GM21526 (cell line): Measurements from ENCODE around the gene PRR36.
"Not testable (repeated sequence)": the region's sequence is repeated elsewhere in the genome, so short reads cannot be mapped to it uniquely, and the experiment has no call there.

ENCODE experiments used
- ATAC-seq: cut with Tn5 transposase; IDR thresholded peaks from one replicate; pipeline ENCODE4 v1.9.1; 2021; ENCODE audit warnings: moderate library complexity; ENCODE audit not compliant: unreplicated experiment, low FRiP score

The PRR36 gene

DNA sequence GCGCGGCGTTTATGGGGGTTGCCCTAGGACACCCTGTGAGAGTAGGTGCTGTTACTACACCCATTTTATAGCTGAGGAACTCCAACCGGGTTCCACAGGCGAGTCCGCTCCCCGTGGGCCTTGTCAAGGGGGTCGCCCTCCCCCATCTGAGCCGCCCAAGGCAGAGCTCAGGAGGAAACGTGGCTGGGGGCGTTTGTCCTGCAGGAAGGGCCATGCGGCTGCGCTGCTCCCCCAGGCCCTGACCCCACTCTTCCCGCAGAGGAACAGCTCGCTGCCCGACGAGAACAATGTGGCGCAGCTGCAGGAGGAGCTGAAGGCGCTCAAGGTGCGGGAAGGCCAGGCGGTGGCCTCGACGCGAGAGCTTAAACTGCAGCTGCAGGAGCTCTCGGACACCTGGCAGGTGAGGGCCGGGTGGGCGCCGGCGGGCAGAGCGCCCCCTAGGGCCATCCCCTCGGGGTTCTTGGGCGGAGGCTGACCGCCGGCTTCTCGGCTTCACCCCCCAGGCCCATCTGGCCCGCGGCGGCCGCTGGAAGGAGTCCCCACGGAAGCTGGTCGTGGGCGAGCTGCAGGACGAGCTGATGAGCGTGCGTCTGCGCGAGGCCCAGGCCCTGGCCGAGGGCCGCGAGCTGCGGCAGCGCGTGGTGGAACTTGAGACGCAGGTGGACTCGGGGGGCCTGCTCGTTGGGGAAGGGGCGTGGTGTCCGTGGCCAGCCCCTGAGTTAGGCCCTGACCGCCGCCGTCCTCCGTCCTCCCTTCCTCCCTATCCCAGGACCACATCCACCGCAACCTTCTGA is 12.4 kb downstream of the PRR36 start:
- no peak for ATAC-seq

DNA sequence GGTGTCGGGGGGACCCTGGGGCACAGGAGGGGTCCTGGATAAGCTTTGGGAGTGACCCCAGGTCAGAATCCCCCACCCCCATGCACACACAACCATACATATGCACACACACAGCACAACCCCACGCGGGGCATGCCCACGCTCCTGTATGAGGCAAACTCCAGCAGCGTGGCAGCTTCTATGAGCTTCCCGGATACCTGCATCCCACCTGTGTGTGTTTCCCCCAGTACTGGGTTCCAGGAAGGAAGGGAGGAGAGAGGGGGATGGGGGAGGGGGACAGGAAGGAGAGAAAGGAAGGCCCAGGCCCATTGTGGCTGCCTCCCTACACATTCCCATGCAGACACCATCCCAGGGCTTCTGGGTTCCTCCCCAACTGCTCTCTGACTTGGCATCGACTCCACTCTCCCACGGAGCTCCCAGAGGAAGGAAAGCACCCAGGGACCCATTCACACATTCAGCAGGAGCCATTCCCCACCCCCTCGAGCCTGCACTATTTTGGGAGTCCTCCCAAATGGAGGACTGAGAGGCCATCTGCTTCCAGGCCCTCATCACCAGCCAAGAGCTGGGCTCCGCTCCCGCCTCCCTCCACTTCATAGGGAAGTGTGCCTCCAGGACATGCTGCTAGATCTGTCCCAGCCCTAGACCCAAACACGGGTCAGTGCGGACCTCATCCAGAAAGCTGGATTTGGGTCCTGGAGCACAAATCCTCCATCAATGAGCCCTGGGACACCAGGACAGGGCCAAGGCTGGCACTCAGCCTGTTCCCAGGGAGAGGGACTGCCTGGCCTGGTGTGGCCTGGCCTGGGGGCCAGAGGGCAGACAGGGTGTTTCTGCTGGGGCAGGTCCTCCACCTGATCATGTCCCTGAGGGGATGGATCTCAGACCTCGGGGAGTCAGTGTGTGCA is 13.2 kb downstream of the PRR36 start:
- ATAC-seq, result no peak

DNA sequence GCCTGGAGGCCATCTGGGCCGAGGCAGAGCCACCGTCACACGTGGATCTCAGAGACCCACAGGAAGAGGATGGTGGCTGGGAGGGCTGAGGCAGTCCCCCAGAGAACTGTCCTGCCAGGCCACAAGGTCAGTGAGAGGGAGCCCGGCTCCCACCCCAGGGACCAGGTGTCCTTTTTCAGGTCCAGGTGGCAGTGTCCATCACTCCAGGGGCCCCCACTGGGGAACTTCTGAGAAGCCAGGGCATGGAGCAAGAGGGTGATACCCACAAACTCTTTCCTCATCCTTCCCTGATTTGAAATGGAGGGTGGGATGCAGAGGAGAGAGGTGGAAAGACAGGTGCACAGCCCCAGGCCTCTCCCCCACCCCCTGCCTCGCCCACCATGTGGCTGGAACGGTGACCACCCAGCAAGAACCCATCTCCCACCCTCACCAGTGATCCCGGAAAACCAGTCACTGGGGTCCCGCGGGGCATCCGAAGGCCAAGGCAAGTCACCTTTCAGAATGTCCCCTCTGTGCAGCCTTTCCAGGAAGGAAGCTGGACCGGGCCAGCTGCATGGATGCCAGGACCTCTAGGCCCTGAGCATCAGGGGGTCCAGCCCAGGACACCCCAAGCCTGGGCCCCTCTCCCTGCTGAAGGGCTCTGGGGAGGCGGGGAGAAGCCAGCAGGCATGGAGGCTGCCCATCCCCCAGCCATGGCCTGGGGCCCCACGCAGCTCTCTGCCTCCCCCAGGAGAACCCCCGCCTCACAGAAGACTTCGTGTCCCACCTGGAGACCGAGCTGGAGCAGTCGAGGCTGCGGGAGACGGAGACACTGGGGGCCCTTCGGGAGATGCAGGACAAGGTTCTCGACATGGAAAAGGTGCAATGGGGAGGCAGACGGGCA is 14.1 kb downstream of the PRR36 start:
- no peak for ATAC-seq

DNA sequence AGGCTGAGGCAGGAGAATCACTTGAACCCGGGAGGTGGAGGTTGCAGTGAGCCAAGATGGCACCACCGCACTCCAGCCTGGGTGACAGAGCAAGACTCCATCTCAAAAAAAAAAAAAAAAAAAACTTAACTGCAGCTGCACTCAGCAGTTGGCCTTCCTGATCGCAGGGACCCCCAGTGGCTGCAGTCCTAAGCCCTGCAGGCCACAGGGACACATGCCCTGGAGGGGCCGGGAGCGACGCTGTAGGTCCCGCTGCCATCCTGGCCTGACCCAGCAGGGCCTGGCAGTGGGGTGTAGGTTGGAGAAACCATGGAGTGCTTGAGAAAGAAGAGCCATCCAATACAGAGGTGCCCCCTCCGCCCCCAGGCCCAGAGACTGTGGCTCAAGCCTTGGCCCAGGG is 15.1 kb downstream of the PRR36 start:
- not testable (repeated sequence) for ATAC-seq

DNA sequence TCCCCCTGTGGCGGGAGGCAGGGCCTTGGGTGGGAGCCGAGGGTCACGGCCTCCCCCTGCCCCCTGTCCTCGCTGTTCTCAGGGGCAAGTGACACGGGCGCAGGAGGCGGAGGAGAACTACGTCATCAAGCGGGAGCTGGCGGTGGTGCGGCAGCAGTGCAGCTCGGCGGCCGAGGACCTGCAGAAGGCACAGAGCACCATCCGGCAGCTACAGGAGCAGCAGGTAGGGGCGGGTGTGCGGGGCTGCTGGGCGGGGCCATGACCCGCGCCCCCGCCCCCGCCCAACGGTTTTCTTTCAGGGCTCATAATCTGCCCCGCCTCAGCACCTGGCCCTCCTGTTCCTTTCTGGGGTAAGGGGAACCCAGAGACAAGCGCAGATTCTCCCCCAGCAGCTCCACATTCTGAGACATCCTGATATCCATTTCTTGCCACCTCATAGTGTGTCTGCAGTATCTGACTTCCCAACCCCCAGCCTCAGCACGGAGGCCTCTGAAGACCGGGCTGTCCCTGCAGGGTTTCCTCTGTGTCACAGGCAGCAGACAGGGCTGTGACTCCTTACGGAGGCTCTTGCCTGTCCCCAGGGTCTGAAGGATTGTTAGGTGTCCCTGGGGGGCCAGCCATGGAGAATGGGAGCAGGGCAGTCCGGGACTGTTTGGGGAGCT is 15.9 kb downstream of the PRR36 start:
- ATAC-seq, result no peak

DNA sequence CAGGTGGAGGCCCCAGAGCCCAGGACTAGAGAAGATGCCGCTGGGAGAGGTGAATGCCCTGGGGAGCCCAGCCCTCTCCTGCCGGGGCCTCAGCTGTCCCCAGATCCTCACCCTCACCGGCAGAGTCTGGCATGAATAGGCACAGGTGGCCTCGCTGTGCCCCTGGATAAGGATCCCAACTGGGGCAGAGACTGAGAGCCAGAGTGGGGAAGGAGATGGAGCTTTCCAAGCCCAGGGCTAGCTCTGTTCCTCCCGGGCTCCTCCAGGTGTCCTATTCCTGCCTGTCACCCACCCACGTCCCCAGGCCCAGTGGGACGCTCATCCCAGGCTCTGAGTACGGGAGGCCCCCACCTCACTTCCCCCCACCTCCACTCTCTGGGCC is 16.5 kb downstream of the PRR36 start:
- no peak for ATAC-seq

DNA sequence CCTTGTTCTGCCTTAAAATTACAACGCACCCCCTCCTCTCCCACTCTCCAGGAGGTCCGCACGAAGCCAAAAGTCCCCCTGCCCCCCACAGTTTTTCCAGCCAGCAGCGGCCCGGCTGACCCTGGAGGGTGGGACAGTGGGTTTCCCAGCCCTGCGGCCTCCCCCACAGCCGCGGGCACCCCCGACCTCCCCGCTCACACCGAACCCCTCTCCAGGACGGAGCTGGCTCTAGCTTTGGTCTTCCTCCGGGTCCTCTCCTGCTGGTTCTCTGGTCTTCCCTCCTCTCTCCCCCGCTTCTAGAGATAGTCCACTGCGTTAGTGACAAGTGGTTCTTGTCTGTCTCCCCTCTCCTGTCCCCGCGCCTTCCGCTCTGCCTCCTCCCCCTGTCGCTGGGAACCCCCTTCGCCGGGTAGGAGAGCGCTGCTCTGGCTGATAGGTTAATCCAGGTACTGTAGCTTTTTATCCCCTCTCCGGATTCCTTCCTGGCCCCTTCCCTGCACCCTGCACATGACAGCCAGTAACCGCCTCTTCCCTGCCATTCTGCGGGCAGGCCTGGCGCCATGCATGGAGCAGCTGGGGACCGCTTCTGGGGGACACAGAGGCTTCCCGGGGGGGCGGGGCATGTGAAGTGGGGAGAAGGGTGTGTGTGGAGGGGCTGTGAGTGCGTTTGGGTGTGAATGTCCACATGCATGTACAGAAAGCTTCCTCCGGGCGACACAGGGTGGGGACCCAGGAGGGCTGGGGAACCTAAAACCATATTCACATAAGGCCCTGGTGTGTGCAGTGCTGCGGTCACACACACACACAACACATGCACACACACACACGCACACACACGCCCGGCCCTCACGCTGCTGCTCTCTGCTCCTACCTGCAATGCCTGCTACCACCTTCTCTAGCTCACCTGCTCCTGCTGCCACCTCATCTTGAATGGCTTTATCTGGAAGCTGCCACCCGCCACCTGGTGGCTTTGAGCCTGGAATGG is 17.2 kb downstream of the PRR36 start:
- ATAC-seq, result no peak

DNA sequence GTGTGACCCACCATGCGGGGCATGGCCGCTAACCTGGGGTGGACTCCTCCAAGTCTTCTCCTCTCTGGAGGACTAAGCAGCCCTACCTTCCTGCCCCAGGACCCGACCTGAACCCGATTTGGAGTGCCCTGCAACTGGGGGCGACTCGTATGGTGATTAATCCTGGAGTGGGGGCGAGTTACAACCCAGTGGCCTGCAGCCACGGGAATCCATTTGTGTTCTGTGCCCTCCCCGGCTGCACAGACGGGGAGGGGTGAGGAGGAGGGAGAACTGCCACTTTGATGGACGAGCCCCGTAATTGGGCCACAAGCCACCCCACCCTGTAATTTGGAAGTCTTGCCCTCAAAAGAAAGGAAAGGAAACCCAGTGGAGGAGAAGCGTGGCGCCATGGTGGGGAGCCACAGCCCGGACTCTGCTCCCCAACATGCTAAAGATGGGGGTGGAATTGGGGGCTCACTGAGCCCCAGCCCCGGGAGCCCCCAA is 18.0 kb downstream of the PRR36 start:
- no peak for ATAC-seq

DNA sequence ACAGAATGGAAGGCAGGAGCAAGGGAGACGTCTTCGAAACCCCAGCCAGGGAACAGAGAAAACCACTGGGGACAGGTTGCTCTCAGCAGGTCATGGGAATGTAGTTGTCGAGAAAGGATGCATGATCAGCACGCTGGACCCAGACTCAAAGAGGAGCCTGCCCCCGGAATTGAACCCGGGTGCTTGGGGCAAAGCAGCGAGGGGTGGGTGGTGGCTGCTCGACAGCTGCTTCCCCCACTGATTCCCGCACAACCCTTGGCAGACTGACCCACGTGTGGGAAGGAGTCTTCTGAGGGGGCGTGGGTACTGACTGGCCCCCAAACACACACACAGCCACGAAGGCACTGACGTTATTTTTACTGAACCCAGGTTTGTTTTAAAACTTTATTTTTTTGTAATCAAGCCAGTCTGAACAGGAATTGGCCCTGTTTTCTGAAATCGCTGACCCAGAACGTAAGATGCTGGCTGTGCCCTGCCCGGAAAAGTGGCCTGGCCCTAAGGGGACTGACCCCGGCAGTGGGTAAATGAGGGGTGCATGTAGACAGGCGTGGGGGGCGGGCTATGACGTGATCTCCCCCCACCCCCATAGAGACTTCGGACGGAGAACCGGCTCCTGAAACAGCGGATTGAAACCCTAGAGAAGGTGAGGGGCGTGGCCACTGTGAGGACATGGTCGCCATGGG is 18.6 kb downstream of the PRR36 start:
- ATAC-seq, result no peak

DNA sequence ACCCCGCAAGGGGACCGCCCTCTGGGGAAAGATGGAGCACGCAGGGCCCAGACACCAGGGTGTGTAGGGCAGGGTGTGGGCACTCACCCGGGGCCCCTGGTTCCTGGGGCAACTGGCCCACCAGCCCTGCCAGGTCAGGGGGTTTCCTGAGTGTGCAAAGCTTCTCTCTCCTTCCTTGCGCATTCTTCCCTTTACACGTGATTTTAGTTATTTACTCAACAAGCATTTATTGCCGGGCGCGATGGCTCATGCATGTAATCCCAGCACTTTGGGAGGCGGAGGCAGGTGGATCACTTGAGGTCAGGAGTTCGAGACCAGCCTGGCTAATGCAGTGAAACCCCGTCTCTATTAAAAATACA is 20.4 kb downstream of the PRR36 start:
- ATAC-seq, result no peak

DNA sequence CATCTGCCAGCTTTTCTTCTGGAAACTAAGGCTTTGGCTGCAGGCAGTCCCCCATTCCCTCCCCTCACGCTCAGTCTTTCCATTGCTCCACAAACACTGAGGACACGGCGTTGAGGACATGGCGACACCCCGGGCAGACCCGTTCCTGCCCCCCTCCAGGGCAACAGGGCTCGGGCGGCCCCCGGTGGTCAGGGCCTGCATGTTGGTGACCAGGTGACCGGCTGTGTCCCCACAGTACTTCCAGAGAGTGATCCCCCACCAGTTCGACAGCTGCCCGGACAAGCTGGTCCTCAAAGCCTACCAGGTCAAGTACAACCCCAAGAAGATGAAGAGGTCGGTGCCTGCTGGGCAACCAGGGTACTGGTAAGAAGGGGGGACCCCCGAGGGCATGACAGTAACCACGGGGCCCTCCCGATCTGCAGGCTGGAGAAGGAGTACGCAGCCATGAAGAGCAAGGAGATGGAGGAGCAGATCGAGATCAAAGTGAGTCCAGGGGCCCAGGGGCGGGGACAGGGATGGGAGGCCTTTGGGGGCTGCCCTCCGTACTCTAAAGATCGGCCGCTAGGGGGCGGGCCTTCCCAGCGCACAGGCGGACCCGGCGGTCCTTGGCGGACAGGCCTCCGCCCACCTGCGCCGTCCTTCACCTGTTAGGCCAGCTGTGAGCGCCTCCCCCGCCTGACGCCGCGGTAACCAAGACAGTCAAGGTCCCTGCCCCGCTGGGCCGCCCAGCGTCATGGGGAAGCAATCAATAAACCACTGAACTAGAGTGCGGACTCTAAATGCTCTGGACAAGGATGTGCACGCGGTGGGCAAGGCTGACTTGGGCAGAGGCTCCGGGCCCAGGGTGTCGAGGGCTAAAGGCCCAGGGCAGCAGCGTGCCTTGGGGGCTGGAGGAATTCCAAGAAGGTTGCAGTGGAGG is 21.1 kb downstream of the PRR36 start:
- ATAC-seq, result peak; percentile 46

DNA sequence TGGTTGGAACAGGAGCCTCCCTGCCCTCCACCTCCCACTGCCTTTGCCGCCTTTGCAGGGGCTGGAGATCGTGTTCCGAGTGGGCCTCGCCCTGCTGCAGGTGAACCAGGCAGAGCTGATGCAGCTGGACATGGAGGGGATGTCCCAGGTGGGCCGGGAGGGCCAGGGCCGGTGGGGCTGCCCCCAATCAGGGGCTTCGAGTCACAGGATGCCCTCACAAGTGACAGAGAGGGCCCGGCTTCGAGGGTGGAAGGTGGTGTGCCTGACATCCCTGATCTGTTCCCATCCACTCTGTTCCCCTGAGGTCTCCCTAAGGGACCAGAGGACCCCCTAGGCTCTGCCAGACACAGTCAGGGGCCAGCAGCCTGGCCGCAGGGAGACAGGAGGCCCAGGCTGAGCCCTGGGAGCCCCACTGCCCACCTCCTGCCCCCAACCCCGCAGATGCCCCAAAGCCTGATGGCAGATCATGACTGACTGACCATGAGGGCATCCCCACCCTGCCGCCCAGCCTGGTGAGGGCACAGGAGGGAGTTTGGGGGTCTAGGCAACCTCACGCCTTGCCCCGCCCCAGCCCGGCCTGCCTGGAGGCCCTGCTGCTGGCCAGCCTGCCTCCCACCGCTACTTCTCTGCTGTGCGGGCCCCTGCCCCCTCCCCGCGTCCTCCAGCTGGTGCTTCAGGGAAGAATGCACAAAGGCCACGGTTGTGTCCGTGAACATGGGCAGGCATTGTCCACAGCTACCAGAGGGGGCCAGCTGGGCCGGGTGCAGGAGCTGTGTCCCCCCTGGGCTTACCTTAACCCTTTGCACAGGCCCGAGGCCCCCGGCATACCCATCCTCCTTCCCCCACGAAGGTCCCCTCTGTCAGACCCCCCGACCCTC is 22.3 kb downstream of the PRR36 start:
- no peak for ATAC-seq

DNA sequence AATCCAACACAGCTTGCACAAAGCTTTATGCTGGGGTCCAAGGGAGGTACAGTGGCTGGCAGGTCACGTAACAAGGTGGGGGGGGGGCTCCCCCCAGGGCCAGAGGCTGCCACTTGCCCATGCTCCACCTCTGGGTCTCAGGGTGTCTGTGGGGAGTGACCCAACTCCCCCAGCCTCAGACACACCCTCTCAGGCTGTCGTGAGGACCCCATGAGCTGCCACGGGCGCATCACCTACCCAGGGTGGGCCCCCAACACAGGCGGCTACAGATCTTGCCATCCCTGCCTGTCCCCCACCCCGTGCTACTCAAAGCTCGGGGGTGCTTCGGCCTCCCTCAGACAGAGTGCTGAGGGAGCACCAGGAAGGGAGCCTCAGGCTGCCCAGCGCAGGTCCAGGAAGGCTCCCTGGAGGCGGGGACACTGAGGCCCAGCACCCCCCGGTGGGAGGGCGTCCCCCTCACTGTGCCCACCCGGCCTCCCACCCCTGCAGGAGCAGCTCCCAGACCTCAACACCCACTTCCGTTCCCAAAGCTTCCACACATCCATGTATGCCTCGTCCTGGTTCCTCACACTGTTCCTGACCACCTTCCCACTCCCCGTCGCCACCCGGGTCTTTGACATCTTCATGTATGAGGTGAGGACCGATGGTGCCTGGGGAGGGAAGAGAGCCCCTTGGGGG is 23.1 kb downstream of the PRR36 start:
- ATAC-seq, result no peak

DNA sequence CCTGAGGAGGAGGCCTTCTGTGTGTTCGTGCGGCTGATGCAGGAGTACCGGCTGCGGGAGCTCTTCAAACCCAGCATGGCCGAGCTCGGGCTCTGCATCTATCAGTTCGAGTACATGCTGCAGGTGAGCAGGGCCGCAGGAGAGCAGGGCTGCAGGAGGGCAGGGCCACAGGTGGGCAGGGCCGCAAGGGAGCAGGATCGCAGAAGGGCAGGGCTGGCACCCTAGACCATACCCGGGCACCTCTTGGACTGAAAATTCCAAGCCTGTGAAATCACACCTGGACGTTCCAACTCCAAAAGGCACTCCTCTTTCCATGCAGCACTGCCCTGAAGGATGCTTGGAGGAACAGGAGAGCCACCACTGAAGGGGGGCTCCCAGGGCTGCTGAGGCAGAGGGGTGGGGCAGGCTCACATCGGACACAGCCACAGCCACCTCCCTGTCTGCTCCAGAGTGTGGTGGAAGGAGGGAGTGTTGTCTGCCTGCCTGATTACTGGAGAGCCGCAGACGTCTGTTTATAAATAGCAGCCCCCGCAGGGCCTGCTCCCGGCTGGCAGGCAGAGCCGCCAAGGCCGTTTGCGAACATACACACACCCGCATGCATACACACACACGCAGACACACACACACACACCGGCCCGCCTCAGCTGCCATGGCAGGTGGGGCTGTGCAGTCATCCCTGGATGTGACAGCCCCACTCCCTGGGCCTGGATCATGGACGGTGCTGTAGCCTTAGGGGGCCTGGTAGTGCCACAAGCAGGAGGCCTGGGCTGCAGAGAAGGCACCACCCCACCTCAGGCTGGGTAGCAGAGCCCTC is 24.0 kb downstream of the PRR36 start:
- no peak for ATAC-seq

DNA sequence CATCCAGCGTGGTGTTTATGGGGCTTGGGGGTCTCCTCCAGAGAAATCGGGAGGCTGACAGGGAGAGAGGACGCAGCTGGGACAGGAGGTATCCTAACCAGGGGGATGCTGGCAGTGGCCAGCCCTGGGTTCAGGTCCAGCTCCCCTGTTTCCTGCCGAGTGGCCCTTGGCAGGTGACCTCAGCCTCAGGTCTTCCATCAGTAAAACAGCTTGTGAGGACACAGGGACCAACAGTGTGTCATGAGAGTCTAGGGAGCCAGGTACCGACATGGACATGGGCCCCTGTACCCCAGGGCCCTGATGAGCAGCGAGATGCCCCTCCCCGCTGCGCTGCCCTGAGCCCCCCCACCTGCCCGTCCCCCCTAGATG is 24.6 kb downstream of the PRR36 start:
- no peak for ATAC-seq
